ENCODE measurements around the gene PTCH1.

- no peak for TF ChIP-seq POLR2AphosphoS5 (IDR thresholded peaks at IDR 0.05; ENCODE audit: borderline replicate concordance, low read depth, low read length)
- no peak for TF ChIP-seq EZH2 (IDR thresholded peaks at IDR 0.05)
- TF ChIP-seq FOXP2 (optimal IDR thresholded peaks at IDR 0.05; ENCODE audit: control extremely low read depth, extremely low read length, insufficient read depth), result no peak
Observed at GRCh38 chr9:95503369-95503768, 13.4 kb downstream of the PTCH1 start.
